HCT116 (cell line): ENCODE results near the gene GALNT18. TPM values are rescaled to one million over a fixed set of nuclear protein-coding genes. Genes with fewer than 3 reads are reported as not detected.

Experiments
- ATAC-seq: fragments of 200-7000 bp; cut with Tn5 transposase; 2 replicates; pipeline ENCODE4 v1.9.1; 2020; ENCODE audit warnings: mild to moderate bottlenecking, moderate library complexity
- BruUV-seq: library from RNA; stranded (reverse); fragments of 400-500 nt; replicated peaks from 2 replicates; lab custom pipeline; 2021; lab: Mats Ljungman, UMichigan
- CTCF ChIA-PET: fragments of 300-600 bp; sonication (Branson Sonifier 250); formaldehyde crosslinking; loops from one replicate; lab custom pipeline; 2021; ENCODE audit warnings: antibody characterized with exemption; lab: Charles Lee
- POLR2A ChIA-PET: fragments of 300-600, 350-600 bp; sonication (Branson Sonifier 250); formaldehyde crosslinking; loops from one replicate; lab custom pipeline; 2021; ENCODE audit warnings: antibody characterized with exemption; lab: Charles Lee
- RAD21 ChIA-PET, 2 experiments: fragments of 300-600 bp; sonication (Branson Sonifier 250); formaldehyde crosslinking; loops; one replicate each; lab custom pipeline; 2023; ENCODE audit warnings: low total read pairs in 2 of 2; ENCODE audit not compliant: uncharacterized antibody in 2 of 2, unreplicated experiment in 2 of 2, low non-redundant PET in 1 of 2; lab: Charles Lee
- DNase-seq: peaks from one replicate; pipeline ENCODE4 v3.0.0-alpha.2; 2010; ENCODE audit warnings: low read depth, low spot score
- H2AFZ ChIP-seq: fragments of 200-600 bp; shearing (Covaris generic), sonication (generic); 2 replicates; pipeline ENCODE4 v1.6.1; 2017; ENCODE audit warnings: low read depth, mixed run types, mixed read lengths, antibody characterized with exemption, low read length; ENCODE audit not compliant: poor library complexity, severe bottlenecking
- H3K27ac ChIP-seq: 2 replicates; pipeline ENCODE4 v1.5.1; 2012; ENCODE audit warnings: low read depth, low read length
- H3K27me3 ChIP-seq: fragments of 200-600 bp; sonication (generic); 2 replicates; pipeline ENCODE4 v1.6.1; 2016; ENCODE audit warnings: mixed run types, low read length, mixed read lengths; ENCODE audit not compliant: insufficient read depth
- H3K36me3 ChIP-seq, 2 experiments: fragments of 200-500 bp in 1 of 2; fragments of 200-600 bp in 1 of 2; sonication (Bioruptor generic) in 1 of 2; sonication (generic) in 1 of 2; 2 replicates each; pipeline versions ENCODE4 v1.5.1 to v1.6.1; 2014 to 2016; ENCODE audit warnings: low read length in 2 of 2, inconsistent platforms in 1 of 2, mixed read lengths in 1 of 2, mixed run types in 1 of 2; ENCODE audit not compliant: insufficient read depth in 2 of 2, control insufficient read depth in 1 of 2
- H3K4me1 ChIP-seq, 2 experiments: fragments of 200-600 bp in 1 of 2; sonication (generic) in 1 of 2; 2 replicates each; pipeline versions ENCODE4 v1.5.1 to v1.6.1; 2012 to 2017; ENCODE audit warnings: low read length in 2 of 2, inconsistent platforms in 1 of 2, mild to moderate bottlenecking in 1 of 2, mixed read lengths in 1 of 2, mixed run types in 1 of 2, moderate library complexity in 1 of 2; ENCODE audit not compliant: insufficient read depth in 2 of 2, control insufficient read depth in 1 of 2
- H3K4me2 ChIP-seq: fragments of 200-600 bp; sonication (generic); 2 replicates; pipeline ENCODE4 v1.6.1; 2017; ENCODE audit warnings: mixed run types, low read length, mixed read lengths
- H3K4me3 ChIP-seq, 2 experiments: fragments of 200-600 bp in 1 of 2; sonication (generic) in 1 of 2; replicated peaks in 1 of 2; 2 replicates each; pipeline ENCODE4 v1.5.1; 2011 to 2016; ENCODE audit warnings: low read length in 2 of 2, control low read depth in 1 of 2, low read depth in 1 of 2, mild to moderate bottlenecking in 1 of 2, mixed read lengths in 1 of 2, mixed run types in 1 of 2
- H3K79me2 ChIP-seq: fragments of 200-600 bp; sonication (generic); 2 replicates; pipeline ENCODE4 v1.6.1; 2017; ENCODE audit warnings: mild to moderate bottlenecking, mixed run types, low read length, moderate library complexity, mixed read lengths; ENCODE audit not compliant: insufficient read depth
- H3K9ac ChIP-seq: fragments of 200-600 bp; sonication (generic); 2 replicates; pipeline ENCODE4 v1.6.1; 2016; ENCODE audit warnings: low read length, mixed read lengths
- H3K9me2 ChIP-seq: fragments of 200-600 bp; sonication (generic), shearing (Covaris generic); 2 replicates; pipeline ENCODE4 v1.6.1; 2017; ENCODE audit warnings: mixed run types, mild to moderate bottlenecking, moderate library complexity; ENCODE audit not compliant: insufficient read depth
- H3K9me3 ChIP-seq, 2 experiments: fragments of 200-500 bp in 1 of 2; fragments of 200-600 bp in 1 of 2; sonication (Bioruptor generic) in 1 of 2; sonication (generic) in 1 of 2; 2 replicates each; pipeline ENCODE4 v1.6.1; 2014 to 2017; ENCODE audit warnings: low read length in 2 of 2, mixed read lengths in 2 of 2, inconsistent platforms in 1 of 2, low read depth in 1 of 2, mild to moderate bottlenecking in 1 of 2, mixed run types in 1 of 2, moderate library complexity in 1 of 2; ENCODE audit not compliant: control insufficient read depth in 1 of 2, insufficient read depth in 1 of 2
- H4K20me1 ChIP-seq: fragments of 200-600 bp; sonication (generic), shearing (Covaris generic); 2 replicates; pipeline ENCODE4 v1.6.1; 2017; ENCODE audit warnings: mixed run types, mild to moderate bottlenecking, moderate library complexity; ENCODE audit not compliant: insufficient read depth
- ATF3 ChIP-seq: IDR thresholded peaks from 2 replicates; pipeline ENCODE4 v1.6.1; 2012
- CBX3 ChIP-seq: IDR thresholded peaks from 2 replicates; pipeline ENCODE4 v1.6.1; 2012; ENCODE audit warnings: low read depth
- CEBPB ChIP-seq: IDR thresholded peaks from 2 replicates; pipeline ENCODE4 v1.6.1; 2012; ENCODE audit warnings: low read depth
- EZH2phosphoT487 ChIP-seq: fragments of 200-600 bp; IDR thresholded peaks from 2 replicates; pipeline ENCODE4 v1.6.1; 2018; ENCODE audit warnings: antibody characterized with exemption, borderline replicate concordance
- FOSL1 ChIP-seq: IDR thresholded peaks from 2 replicates; pipeline ENCODE4 v1.6.1; 2012; ENCODE audit warnings: low read depth
- JUND ChIP-seq: IDR thresholded peaks from 2 replicates; pipeline ENCODE4 v1.6.1; 2012
- POLR2A ChIP-seq: IDR thresholded peaks from 2 replicates; pipeline ENCODE4 v1.7.0; 2011; ENCODE audit warnings: borderline replicate concordance; ENCODE audit not compliant: insufficient read depth, insufficient read length; ENCODE audit errors: extremely low read depth
- RAD21 ChIP-seq: IDR thresholded peaks from 2 replicates; pipeline ENCODE4 v1.6.1; 2012; ENCODE audit warnings: low read depth, mild to moderate bottlenecking
- REST ChIP-seq: IDR thresholded peaks from 2 replicates; pipeline ENCODE4 v1.6.1; 2012; ENCODE audit warnings: low read depth
- SP1 ChIP-seq: IDR thresholded peaks from 2 replicates; pipeline ENCODE4 v1.6.1; 2012; ENCODE audit warnings: low read depth
- SRF ChIP-seq: IDR thresholded peaks from 2 replicates; pipeline ENCODE4 v1.6.1; 2012; ENCODE audit warnings: low read depth
- TCF7L2 ChIP-seq: IDR thresholded peaks from 2 replicates; pipeline ENCODE4 v1.7.0; 2011; ENCODE audit warnings: borderline replicate concordance, inconsistent platforms; ENCODE audit not compliant: insufficient read depth, insufficient read length; ENCODE audit errors: extremely low read depth
- YY1 ChIP-seq: IDR thresholded peaks from 2 replicates; pipeline ENCODE4 v1.6.1; 2011; ENCODE audit warnings: low read length, low read depth, moderate library complexity, mild to moderate bottlenecking; ENCODE audit not compliant: insufficient replicate concordance; ENCODE audit errors: extremely low read depth
- ZFX ChIP-seq: fragments of 450-650 bp; IDR thresholded peaks from 2 replicates; pipeline ENCODE4 v1.6.1; 2017
- ZNF274 ChIP-seq: fragments of 200-500 bp; sonication (Bioruptor generic); IDR thresholded peaks from 2 replicates; pipeline ENCODE4 v1.6.1; 2014; ENCODE audit warnings: mild to moderate bottlenecking, low read depth, low read length, inconsistent platforms
- intact Hi-C: fragments of 100-400 bp; cut with micrococcal nuclease; formaldehyde crosslinking; loops from 2 replicates; pipeline ENCODE4 v1.10.0; 2022
- total RNA-seq: library from RNA; stranded (reverse); gene quantifications from one replicate; pipeline ENCODE4 v1.2.1, GENCODE V29; 2021; ENCODE audit not compliant: unreplicated experiment
- TF ChIP-seq, protein P1 (sequence below): IDR thresholded peaks from 2 replicates; pipeline ENCODE4 v1.6.1; 2012

GALNT18 gene
- total RNA-seq, 1 experiment from 2014 or later, result 19.9 TPM

DNA sequence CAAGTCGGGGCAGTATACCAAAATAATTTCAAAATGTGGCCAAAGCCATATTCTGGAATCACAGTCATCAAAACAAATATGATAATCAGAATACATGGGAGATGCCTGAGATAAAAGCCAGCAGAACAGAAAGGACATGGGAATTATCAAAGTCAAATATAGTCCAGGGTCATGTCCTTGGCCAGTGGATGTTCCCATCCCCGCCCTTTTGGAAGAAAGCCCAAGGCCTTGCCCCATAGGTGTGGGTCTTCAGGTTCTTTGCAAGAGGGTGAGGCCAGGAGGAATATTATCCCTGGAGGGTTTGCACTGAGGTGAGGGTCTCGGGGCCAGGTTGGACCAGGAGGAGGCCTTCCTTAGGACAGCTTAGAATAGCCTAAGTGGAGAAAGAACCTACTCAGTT, 215.2 kb downstream of the GALNT18 start (continued):
- TF ChIP-seq EZH2phosphoT487, result no peak
- no peak for TF ChIP-seq RAD21

DNA sequence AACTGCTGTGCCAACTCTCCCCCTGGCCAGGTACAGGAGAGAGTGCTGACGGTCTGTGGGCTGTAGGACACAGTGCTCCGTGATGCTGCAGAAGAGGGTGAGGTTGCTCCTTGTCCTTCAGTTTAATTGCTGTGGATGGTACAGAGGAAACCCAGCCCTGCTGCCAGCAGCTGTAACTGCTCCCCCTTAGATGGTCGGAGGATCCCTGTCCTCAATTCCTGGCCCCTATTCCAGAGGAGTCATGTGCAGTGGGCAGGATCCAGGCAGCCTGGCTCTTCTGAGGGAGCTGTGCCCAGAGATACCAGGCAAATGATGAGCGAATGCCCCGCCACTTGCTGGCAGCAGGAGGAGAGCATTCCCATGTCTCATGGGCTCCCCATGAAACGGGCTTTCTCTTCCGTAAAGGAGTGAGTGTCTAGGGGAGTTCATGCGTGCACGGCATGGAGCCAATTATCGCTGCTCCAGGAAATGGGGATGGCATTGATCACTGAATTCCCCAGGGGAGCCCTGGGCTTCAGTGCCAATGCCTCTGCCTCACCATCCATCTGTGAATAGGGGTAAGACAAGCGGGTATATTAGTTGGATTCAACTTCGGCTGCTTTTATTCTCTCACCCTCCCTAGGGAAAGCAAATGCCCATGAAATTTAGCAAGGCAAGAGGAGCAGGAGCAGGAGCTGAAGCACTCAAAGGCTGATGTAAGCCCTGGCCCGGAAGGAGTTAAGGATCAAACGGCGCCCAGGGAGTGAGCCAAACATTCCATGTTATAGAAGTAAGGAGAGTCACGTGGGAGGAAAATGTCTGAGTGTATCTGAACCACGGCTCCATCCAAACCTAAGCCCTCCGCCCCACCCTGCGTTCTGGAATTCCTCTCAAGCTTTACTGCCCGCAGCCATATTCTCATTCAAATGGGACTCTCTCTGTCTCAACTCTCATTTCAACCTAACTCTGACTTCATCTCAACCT, 217.8 kb downstream of the GALNT18 start:
- Histone ChIP-seq H3K36me3 (no peaks in the 10 kb centered on the region), H3K79me2 (no peaks in the 10 kb centered on the region), H3K4me1 (peaks cover 0 to 5% of the 10 kb centered on the region in 2 experiments; a peak in 1 of 4 replicates), H3K9me3 (no peaks in the 10 kb centered on the region), H3K9ac (no peak overlapping the region), H4K20me1 (no peaks in the 10 kb centered on the region), H3K4me2 (no peak overlapping the region), H2AFZ (no peak overlapping the region), H3K27me3 (no peaks in the 10 kb centered on the region), H3K27ac (no peak overlapping the region), H3K9me2 (no peaks in the 10 kb centered on the region), H3K4me3 (no peak overlapping the region)
- no peak for ATAC-seq
- CTCF ChIA-PET, result no interaction called here
- RAD21 ChIA-PET, result no interaction called here
- intact Hi-C loops, result no loop called here
- POLR2A ChIA-PET, result no interaction called here
- DNase-seq, result no peak
- TF ChIP-seq CBX3 (no peak), JUND (no peak), CEBPB (no peak), TCF7L2 (no peak), SP1 (no peak), POLR2A (no peak), REST (no peak), YY1 (no peak), ZNF274 (no peak), FOSL1 (no peak), ATF3 (no peak), SRF (no peak), ZFX (no peak)
- TF ChIP-seq, protein P1, sequence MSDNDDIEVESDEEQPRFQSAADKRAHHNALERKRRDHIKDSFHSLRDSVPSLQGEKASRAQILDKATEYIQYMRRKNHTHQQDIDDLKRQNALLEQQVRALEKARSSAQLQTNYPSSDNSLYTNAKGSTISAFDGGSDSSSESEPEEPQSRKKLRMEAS, result no peak
- BruUV-seq, result no TSS peak
